Measurements from ENCODE around the gene RAB27B. TPM values are rescaled to one million over a fixed set of nuclear protein-coding genes. Genes with fewer than 3 reads are reported as not detected.

RAB27B gene
- total RNA-seq, 1 experiment from 2014 or later, result 13.2 TPM

- H4K20me1 ChIP-seq (ENCODE audit: low read length), result no peaks in the 10 kb centered on the region
- no peak for ATAC-seq
- no TSS peak for BruUV-seq (replicated peaks)
- H3K79me2 ChIP-seq (ENCODE audit: low read length), result no peaks in the 10 kb centered on the region
- H3K4me1 ChIP-seq (ENCODE audit: insufficient read depth, low read length), result peaks cover 11% of the 10 kb centered on the region; the same call in 1 of the 2 replicates
- peaks cover 4% of the 10 kb centered on the region; the same call in 1 of the 2 replicates for H3K36me3 ChIP-seq (ENCODE audit: low read depth, low read length)
- H3K27me3 ChIP-seq (ENCODE audit: low read length), result no peaks in the 10 kb centered on the region
- H3K9ac ChIP-seq (ENCODE audit: low read length), result no peak overlapping the region
- no peaks in the 10 kb centered on the region for H3K9me3 ChIP-seq (ENCODE audit: low read length)
- TF ChIP-seq CTCF (conservative IDR thresholded peaks at IDR 0.05; ENCODE audit: low read depth, low read length) (no peak), EZH2 (IDR thresholded peaks at IDR 0.05; ENCODE audit: low read length, unreplicated experiment) (no peak), EZH2phosphoT487 (IDR thresholded peaks at IDR 0.05; ENCODE audit: borderline replicate concordance, low read length) (no peak)
- H3K9me2 ChIP-seq (replicated peaks; ENCODE audit: low read length), result no peaks in the 10 kb centered on the region
- no peak for DNase-seq
- intact Hi-C loops (cut with micrococcal nuclease), result no loop called here
- ChIA-PET POLR2A (ENCODE audit: unreplicated experiment) (interaction anchor here (0.6 kb wide), 1 partner anchor 24 kb away, joined by 3 read pairs; no protein-coding TSS in a partner anchor), CTCF (no interaction called here)
- H3K4me2 ChIP-seq (ENCODE audit: low read length), result no peak overlapping the region
- H3K27ac ChIP-seq (ENCODE audit: low read length), result no peak overlapping the region
- H3F3A ChIP-seq (ENCODE audit: low read length, unreplicated experiment), result no peaks in the 10 kb centered on the region
- no peak overlapping the region for H3K4me3 ChIP-seq (ENCODE audit: low read length)
- no peak overlapping the region for H2AFZ ChIP-seq (ENCODE audit: low read length)
Observed at GRCh38 chr18:54883816-54884604, 55.7 kb downstream of the RAB27B start.

- no peak overlapping the region for H3K4me3 ChIP-seq (ENCODE audit: low read length)
- no peak overlapping the region for H3K4me2 ChIP-seq (ENCODE audit: low read length)
- TF ChIP-seq EZH2phosphoT487 (IDR thresholded peaks at IDR 0.05; ENCODE audit: borderline replicate concordance, low read length), result no peak
- no peak for TF ChIP-seq CTCF (conservative IDR thresholded peaks at IDR 0.05; ENCODE audit: low read depth, low read length)
- TF ChIP-seq EZH2 (IDR thresholded peaks at IDR 0.05; ENCODE audit: low read length, unreplicated experiment), result no peak
- no peak overlapping the region for H3K9ac ChIP-seq (ENCODE audit: low read length)
- peaks cover 4% of the 10 kb centered on the region; the same call in 1 of the 2 replicates for H3K36me3 ChIP-seq (ENCODE audit: low read depth, low read length)
- H3F3A ChIP-seq (ENCODE audit: low read length, unreplicated experiment), result no peaks in the 10 kb centered on the region
- no peak for DNase-seq
- intact Hi-C loops (cut with micrococcal nuclease), result no loop called here
- H2AFZ ChIP-seq (ENCODE audit: low read length), result no peak overlapping the region
- no peaks in the 10 kb centered on the region for H3K9me2 ChIP-seq (replicated peaks; ENCODE audit: low read length)
- H3K9me3 ChIP-seq (ENCODE audit: low read length), result no peaks in the 10 kb centered on the region
- no peaks in the 10 kb centered on the region for H3K27me3 ChIP-seq (ENCODE audit: low read length)
- BruUV-seq (replicated peaks), result no TSS peak
- CTCF ChIA-PET, result no interaction called here
- H3K4me1 ChIP-seq (ENCODE audit: insufficient read depth, low read length), result no peaks in the 10 kb centered on the region
- no peak for ATAC-seq
- H4K20me1 ChIP-seq (ENCODE audit: low read length), result no peaks in the 10 kb centered on the region
- POLR2A ChIA-PET (ENCODE audit: unreplicated experiment), result no interaction called here
- no peak overlapping the region for H3K27ac ChIP-seq (ENCODE audit: low read length)
- H3K79me2 ChIP-seq (ENCODE audit: low read length), result no peaks in the 10 kb centered on the region
Observed at GRCh38 chr18:54888378-54888777, 60.1 kb downstream of the RAB27B start.

GRCh38 chr18:54888933-54889332 is 60.7 kb downstream of the RAB27B start:
- Histone ChIP-seq H3K27me3 (ENCODE audit: low read length) (no peaks in the 10 kb centered on the region), H3K4me1 (ENCODE audit: insufficient read depth, low read length) (no peaks in the 10 kb centered on the region), H3K27ac (ENCODE audit: low read length) (no peak overlapping the region), H4K20me1 (ENCODE audit: low read length) (no peaks in the 10 kb centered on the region), H3K36me3 (ENCODE audit: low read depth, low read length) (peaks cover 4% of the 10 kb centered on the region; the same call in 1 of the 2 replicates), H3K9me2 (replicated peaks; ENCODE audit: low read length) (no peaks in the 10 kb centered on the region), H2AFZ (ENCODE audit: low read length) (no peak overlapping the region), H3K79me2 (ENCODE audit: low read length) (no peaks in the 10 kb centered on the region), H3K4me2 (ENCODE audit: low read length) (no peak overlapping the region), H3K9ac (ENCODE audit: low read length) (no peak overlapping the region), H3K9me3 (ENCODE audit: low read length) (no peaks in the 10 kb centered on the region), H3K4me3 (ENCODE audit: low read length) (no peak overlapping the region), H3F3A (ENCODE audit: low read length, unreplicated experiment) (no peaks in the 10 kb centered on the region)
- intact Hi-C loops (cut with micrococcal nuclease), result no loop called here
- DNase-seq, result no peak
- no peak for ATAC-seq
- POLR2A ChIA-PET (ENCODE audit: unreplicated experiment), result no interaction called here
- CTCF ChIA-PET, result no interaction called here
- BruUV-seq (replicated peaks), result no TSS peak
- TF ChIP-seq CTCF (conservative IDR thresholded peaks at IDR 0.05; ENCODE audit: low read depth, low read length), result no peak
- TF ChIP-seq EZH2phosphoT487 (IDR thresholded peaks at IDR 0.05; ENCODE audit: borderline replicate concordance, low read length), result no peak
- TF ChIP-seq EZH2 (IDR thresholded peaks at IDR 0.05; ENCODE audit: low read length, unreplicated experiment), result no peak
